Activated T-cell treated with anti-CD3 and anti-CD28 coated beads, Interleukin-2, amount 50 U/mL, for 24 hours (primary cell): ENCODE measurements around the gene RASIP1.
"Not testable (repeated sequence)": the region's sequence is repeated elsewhere in the genome, so short reads cannot be mapped to it uniquely, and the experiment has no call there.

Experiments
- DNase-seq: peaks from one replicate; pipeline ENCODE4 v3.0.0-alpha.2; 2020
- H3K27ac Mint-ChIP-seq: 2 replicates; pipeline ENCODE4 v1.8.0; 2020; ENCODE audit warnings: mild to moderate bottlenecking, mixed read lengths
- H3K27me3 Mint-ChIP-seq: 2 replicates; pipeline ENCODE4 v1.8.0; 2020; ENCODE audit warnings: mixed read lengths
- H3K36me3 Mint-ChIP-seq: 2 replicates; pipeline ENCODE4 v1.8.0; 2020; ENCODE audit warnings: low read depth, mixed read lengths
- H3K4me1 Mint-ChIP-seq: 2 replicates; pipeline ENCODE4 v1.8.0; 2020; ENCODE audit warnings: low read depth, mixed read lengths
- H3K4me3 Mint-ChIP-seq: 2 replicates; pipeline ENCODE4 v1.8.0; 2020; ENCODE audit warnings: mild to moderate bottlenecking, moderate library complexity, mixed read lengths
- H3K9me3 Mint-ChIP-seq: 2 replicates; pipeline ENCODE4 v1.8.0; 2020; ENCODE audit warnings: mixed read lengths

The RASIP1 gene

GRCh38 chr19:48686088-48686487, 54.3 kb downstream of the RASIP1 start:
- H3K36me3 Mint-ChIP-seq: no peaks in the 10 kb centered on the region
- no peaks in the 10 kb centered on the region for H3K9me3 Mint-ChIP-seq

DNA sequence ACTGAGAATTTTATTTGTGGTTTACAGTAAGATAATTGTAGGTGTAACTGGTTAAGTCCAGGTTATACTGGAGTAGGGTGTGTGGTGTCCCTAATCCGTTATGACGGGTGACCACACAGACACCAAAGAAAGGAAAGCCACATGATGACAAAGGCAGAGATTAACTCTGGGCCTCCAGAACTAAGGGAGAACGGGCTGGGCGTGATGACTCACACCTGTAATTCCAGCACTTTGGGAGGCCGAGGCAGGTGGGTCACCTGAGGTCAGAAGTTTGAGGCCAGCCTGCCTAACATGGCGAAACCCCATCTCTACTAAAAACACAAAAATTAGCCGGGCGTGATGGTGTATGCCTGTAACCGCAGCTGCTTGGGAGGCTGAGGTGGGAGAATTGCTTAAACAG, 54.8 kb downstream of the RASIP1 start:
- Mint-ChIP-seq H3K36me3 (no peaks in the 10 kb centered on the region), H3K4me3 (no peak overlapping the region), H3K27me3 (no peaks in the 10 kb centered on the region), H3K9me3 (no peaks in the 10 kb centered on the region), H3K4me1 (no peaks in the 10 kb centered on the region), H3K27ac (no peak overlapping the region)
- DNase-seq: no peak

More at GRCh38 chr19:48686088-48686487, 54.3 kb downstream of the RASIP1 start:
- no peak for DNase-seq
- Mint-ChIP-seq H3K4me3 (no peak overlapping the region), H3K27me3 (no peaks in the 10 kb centered on the region), H3K4me1 (no peaks in the 10 kb centered on the region), H3K27ac (no peak overlapping the region)

- Mint-ChIP-seq H3K27ac (no peak overlapping the region), H3K4me3 (no peak overlapping the region), H3K27me3 (no peaks in the 10 kb centered on the region), H3K36me3 (no peaks in the 10 kb centered on the region), H3K9me3 (no peaks in the 10 kb centered on the region), H3K4me1 (no peaks in the 10 kb centered on the region)
- DNase-seq: peak; percentile 55
Measured at GRCh38 chr19:48683349-48683748, 57.1 kb downstream of the RASIP1 start.

DNA sequence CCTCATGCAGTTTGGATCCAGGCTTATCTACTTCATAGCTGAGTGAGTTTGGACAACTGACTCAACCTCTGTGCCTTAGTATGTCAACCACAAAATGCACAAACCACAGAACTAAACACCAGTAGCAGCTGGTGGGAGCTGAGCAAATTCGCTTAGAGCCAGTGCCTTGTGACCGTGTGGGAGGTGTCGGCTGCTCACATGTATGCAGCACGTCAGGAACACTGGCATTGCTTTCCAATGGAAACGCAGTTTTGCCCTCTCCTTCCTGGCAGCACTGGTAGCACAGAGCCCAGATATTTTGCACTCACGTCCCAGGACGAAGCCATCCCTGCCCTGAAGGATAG, 59.3 kb downstream of the RASIP1 start:
- DNase-seq: no peak
- no peaks in the 10 kb centered on the region for H3K27me3 Mint-ChIP-seq
- H3K36me3 Mint-ChIP-seq: no peaks in the 10 kb centered on the region
- H3K4me1 Mint-ChIP-seq: no peaks in the 10 kb centered on the region
- H3K4me3 Mint-ChIP-seq: no peak overlapping the region
- H3K27ac Mint-ChIP-seq: no peak overlapping the region
- H3K9me3 Mint-ChIP-seq: no peaks in the 10 kb centered on the region

GRCh38 chr19:48680436-48681126, 59.8 kb downstream of the RASIP1 start:
- Mint-ChIP-seq H3K9me3 (no peaks in the 10 kb centered on the region), H3K36me3 (no peaks in the 10 kb centered on the region), H3K4me1 (no peaks in the 10 kb centered on the region), H3K4me3 (no peak overlapping the region), H3K27ac (no peak overlapping the region), H3K27me3 (no peaks in the 10 kb centered on the region)
- DNase-seq: no peak

DNA sequence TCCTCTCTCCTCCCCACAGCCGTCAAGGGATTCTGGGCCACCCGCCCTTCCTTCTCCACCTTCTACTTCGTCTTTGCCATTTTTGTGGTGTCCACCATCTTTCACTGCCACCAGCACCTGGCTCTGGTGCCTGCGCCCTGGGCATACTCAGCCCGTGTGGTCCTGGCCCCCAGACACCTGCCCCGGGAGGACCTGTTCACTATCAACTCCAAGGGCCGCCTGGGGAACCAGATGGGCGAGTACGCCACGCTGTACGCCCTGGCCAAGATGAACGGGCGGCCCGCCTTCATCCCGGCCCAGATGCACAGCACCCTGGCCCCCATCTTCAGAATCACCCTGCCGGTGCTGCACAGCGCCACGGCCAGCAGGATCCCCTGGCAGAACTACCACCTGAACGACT, 60.4 kb downstream of the RASIP1 start:
- not testable (repeated sequence) for H3K4me1 Mint-ChIP-seq, H3K27me3 Mint-ChIP-seq, H3K36me3 Mint-ChIP-seq, H3K9me3 Mint-ChIP-seq, H3K4me3 Mint-ChIP-seq, DNase-seq, H3K27ac Mint-ChIP-seq

- Mint-ChIP-seq H3K9me3 (no peaks in the 10 kb centered on the region), H3K4me1 (peaks cover 6% of the 10 kb centered on the region), H3K36me3 (no peaks in the 10 kb centered on the region), H3K4me3 (no peak overlapping the region), H3K27ac (no peak overlapping the region), H3K27me3 (no peaks in the 10 kb centered on the region)
- DNase-seq: no peak
Measured at GRCh38 chr19:48678201-48678600, 62.2 kb downstream of the RASIP1 start.

DNA sequence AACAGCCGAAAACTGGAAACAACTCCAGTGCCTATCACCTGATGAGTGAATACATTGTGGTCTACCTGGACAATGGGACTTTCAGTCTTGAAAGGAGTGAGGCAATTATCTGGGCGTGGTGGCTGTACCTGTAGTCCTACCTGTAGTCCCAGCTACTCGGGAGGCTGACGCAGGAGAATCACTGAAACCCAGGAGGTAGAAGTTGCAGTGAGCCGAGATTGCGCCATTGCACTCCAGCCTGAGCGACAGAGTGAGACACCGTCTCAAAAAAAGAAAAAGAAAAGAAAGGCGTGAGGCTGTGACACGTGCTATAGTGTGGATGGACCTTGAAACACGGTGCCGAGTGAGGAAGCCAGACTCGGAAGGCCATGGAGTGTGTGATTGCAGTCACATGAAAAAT, 63.5 kb downstream of the RASIP1 start:
- Mint-ChIP-seq H3K27ac (no peak overlapping the region), H3K4me3 (no peak overlapping the region), H3K36me3 (no peaks in the 10 kb centered on the region), H3K4me1 (peaks cover 6% of the 10 kb centered on the region), H3K9me3 (no peaks in the 10 kb centered on the region), H3K27me3 (no peaks in the 10 kb centered on the region)
- DNase-seq: no peak

DNA sequence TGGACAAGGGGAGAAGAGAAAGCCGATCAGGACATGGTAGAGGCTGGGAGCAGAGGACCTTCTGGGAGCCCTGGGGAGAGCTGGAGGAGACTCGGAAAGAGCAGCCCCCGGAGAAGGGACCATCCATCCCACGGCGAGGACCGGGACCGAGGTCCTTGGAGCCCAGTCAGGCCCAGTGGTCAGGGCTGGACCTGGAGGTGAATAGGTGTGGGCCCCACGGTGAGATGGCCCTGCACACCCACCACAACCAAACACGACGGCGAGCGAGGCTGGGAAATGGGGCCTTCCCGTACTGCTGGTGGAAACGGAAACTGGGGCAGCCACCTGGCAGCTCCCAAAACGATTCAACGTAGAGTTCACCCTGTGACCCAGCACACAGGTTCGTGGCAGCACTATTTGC, 63.9 kb downstream of the RASIP1 start:
- no peak overlapping the region for H3K27ac Mint-ChIP-seq
- no peaks in the 10 kb centered on the region for H3K36me3 Mint-ChIP-seq
- H3K4me3 Mint-ChIP-seq: no peak overlapping the region
- no peak for DNase-seq
- H3K9me3 Mint-ChIP-seq: no peaks in the 10 kb centered on the region
- peaks cover 6% of the 10 kb centered on the region for H3K4me1 Mint-ChIP-seq
- H3K27me3 Mint-ChIP-seq: no peaks in the 10 kb centered on the region

GRCh38 chr19:48674921-48675824, 65.2 kb downstream of the RASIP1 start:
- H3K9me3 Mint-ChIP-seq: no peaks in the 10 kb centered on the region
- no peak overlapping the region for H3K27ac Mint-ChIP-seq
- H3K4me1 Mint-ChIP-seq: peaks cover 6% of the 10 kb centered on the region
- H3K4me3 Mint-ChIP-seq: no peak overlapping the region
- H3K27me3 Mint-ChIP-seq: no peaks in the 10 kb centered on the region
- peak; percentile 80 for DNase-seq
- H3K36me3 Mint-ChIP-seq: no peaks in the 10 kb centered on the region

DNA sequence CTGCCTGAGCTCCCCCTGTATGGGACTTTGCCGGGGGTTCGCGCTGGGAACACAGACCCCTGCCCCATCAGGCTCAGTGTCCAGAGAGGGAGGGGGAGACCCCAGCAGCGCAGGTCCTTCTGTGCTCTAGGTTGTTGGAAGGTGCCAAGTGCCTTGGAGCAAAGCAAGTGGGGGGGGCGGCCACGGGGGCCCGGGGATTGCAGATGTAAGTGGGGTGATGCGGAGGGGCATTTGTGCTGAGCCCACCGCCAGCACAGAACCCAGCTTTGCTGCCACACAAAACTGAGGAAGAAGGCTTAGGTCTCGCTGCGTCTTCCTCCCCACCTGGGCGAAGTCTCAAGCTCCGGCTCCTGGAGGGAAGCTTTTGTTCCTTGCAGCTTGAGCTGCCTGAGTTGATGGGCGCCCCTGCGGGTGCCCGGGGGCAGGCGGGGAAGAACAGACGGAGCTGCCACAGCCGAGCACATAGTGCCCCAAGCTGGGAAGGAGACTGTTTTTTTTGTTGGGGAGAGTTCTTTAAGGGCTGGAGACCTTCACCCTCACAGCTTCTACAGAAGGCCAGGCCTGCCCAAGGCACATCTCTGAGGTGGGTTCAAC, 66.1 kb downstream of the RASIP1 start:
- H3K9me3 Mint-ChIP-seq: no peaks in the 10 kb centered on the region
- no peaks in the 10 kb centered on the region for H3K36me3 Mint-ChIP-seq
- DNase-seq: no peak
- H3K27me3 Mint-ChIP-seq: no peaks in the 10 kb centered on the region
- peaks cover 6% of the 10 kb centered on the region for H3K4me1 Mint-ChIP-seq
- no peak overlapping the region for H3K27ac Mint-ChIP-seq
- no peak overlapping the region for H3K4me3 Mint-ChIP-seq

DNA sequence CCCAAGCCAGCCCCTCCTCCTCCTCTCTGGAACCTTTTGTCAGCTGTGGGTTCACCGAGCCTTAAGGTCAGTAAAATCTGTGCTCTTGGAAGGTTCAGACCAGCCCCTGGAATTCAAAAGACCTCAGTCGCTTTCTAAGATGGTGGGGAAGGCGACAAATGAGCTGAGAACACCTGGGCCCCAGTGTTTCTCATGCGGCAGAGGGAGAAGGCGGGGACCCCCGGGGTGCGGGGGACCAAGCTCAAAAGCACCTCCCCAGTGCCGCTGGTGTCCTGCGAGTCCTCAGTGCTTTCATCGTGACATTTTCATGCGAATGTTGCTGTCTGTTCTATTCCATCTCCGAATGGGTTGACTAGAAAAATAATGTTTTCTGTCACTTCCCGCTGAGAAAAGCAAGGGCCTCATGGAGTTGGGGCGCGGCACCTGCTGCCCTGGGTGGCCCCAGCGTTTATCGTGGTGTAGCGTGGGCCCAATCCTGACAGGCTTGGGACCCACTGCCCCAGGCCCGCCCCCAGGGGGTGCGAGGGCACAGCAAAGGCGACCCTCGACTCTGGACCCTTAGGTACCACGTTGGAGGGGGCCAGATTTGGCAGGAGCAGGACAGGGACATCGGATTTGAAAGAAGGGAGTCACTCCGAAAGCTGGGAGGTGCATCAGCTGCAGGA, 66.8 kb downstream of the RASIP1 start:
- Mint-ChIP-seq H3K27me3 (no peaks in the 10 kb centered on the region), H3K27ac (no peak overlapping the region), H3K4me1 (peaks cover 6% of the 10 kb centered on the region), H3K9me3 (no peaks in the 10 kb centered on the region), H3K36me3 (no peaks in the 10 kb centered on the region), H3K4me3 (no peak overlapping the region)
- DNase-seq: no peak

GRCh38 chr19:48672994-48673393, 67.4 kb downstream of the RASIP1 start, which contains the start of gene NTN5:
TSS of gene NTN5 (minus strand) at chr19:48673017. CDS start at chr19:48670986, 2,031 bp downstream.
- no peaks in the 10 kb centered on the region for H3K9me3 Mint-ChIP-seq

DNA sequence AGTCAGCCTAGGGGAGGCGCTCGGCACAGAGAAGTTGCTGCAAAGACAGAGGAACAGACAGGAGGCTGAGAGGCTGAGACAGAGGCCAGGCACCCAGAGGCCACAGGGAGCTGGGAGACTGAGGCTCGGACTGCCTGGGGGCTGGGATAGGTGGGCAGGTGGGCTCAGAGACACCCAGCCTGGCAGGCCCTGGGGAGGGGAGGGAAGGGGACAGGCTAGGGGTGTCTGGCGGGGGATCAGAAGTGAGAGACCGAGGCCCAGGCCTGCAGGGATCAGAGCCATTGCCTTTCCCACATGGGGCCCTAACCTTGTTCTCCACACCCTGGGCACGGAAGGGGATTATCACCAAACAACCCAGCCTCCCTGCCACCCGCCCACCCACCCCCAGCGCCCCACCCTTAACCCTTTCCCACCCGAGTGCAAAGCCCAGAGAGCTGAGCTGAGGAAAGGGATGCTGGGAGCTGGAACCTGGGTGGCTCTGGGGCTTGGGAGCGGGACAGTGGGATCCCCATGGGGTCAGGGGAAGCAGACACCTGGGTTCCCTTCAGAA, 68.9 kb downstream of the RASIP1 start:
- H3K36me3 Mint-ChIP-seq: no peaks in the 10 kb centered on the region
- H3K9me3 Mint-ChIP-seq: no peaks in the 10 kb centered on the region
- H3K27ac Mint-ChIP-seq: no peak overlapping the region
- DNase-seq: no peak
- peaks cover 6% of the 10 kb centered on the region for H3K4me1 Mint-ChIP-seq
- no peaks in the 10 kb centered on the region for H3K27me3 Mint-ChIP-seq
- no peak overlapping the region for H3K4me3 Mint-ChIP-seq

More at GRCh38 chr19:48672994-48673393, 67.4 kb downstream of the RASIP1 start, which contains the start of gene NTN5:
- Mint-ChIP-seq H3K36me3 (no peaks in the 10 kb centered on the region), H3K4me3 (no peak within 1 kb of the TSS), H3K4me1 (peaks cover 6% of the 10 kb centered on the region), H3K27ac (no peak within 1 kb of the TSS), H3K27me3 (no peaks in the 10 kb centered on the region)
- no peak for DNase-seq
